Prostate gland (tissue), 2 donors: Measurements from ENCODE around the gene CD58.

Source experiments
- POLR2A ChIP-seq: fragments of 450-650 bp; IDR thresholded peaks from one replicate; pipeline ENCODE4 v1.6.1; 2016; ENCODE audit warnings: antibody characterized with exemption, mild to moderate bottlenecking
- POLR2AphosphoS5 ChIP-seq: sonication (generic); formaldehyde crosslinking; IDR thresholded peaks from one replicate; pipeline ENCODE4 v1.6.1; 2017; ENCODE audit warnings: antibody characterized with exemption
- TF ChIP-seq, protein P1 (sequence below), 4 experiments: fragments of 200-600 bp in 2 of 4; fragments of 450-650 bp in 2 of 4; sonication (generic) in 2 of 4; IDR thresholded peaks; 1 replicate in 3 of 4; 2 replicates in 1 of 4; pipeline ENCODE4 v1.5.1; 2016 to 2019; ENCODE audit warnings: antibody characterized with exemption in 4 of 4, mild to moderate bottlenecking in 2 of 4, moderate library complexity in 2 of 4

- TF ChIP-seq, protein P1, sequence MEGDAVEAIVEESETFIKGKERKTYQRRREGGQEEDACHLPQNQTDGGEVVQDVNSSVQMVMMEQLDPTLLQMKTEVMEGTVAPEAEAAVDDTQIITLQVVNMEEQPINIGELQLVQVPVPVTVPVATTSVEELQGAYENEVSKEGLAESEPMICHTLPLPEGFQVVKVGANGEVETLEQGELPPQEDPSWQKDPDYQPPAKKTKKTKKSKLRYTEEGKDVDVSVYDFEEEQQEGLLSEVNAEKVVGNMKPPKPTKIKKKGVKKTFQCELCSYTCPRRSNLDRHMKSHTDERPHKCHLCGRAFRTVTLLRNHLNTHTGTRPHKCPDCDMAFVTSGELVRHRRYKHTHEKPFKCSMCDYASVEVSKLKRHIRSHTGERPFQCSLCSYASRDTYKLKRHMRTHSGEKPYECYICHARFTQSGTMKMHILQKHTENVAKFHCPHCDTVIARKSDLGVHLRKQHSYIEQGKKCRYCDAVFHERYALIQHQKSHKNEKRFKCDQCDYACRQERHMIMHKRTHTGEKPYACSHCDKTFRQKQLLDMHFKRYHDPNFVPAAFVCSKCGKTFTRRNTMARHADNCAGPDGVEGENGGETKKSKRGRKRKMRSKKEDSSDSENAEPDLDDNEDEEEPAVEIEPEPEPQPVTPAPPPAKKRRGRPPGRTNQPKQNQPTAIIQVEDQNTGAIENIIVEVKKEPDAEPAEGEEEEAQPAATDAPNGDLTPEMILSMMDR (IDR thresholded peaks at IDR 0.05): no peak
- TF ChIP-seq POLR2AphosphoS5 (no peak), POLR2A (no peak)
These were observed 76.5 kb downstream of the CD58 start for GRCh38 chr1:116494353-116494692.
